HG02763 (cell line): ENCODE measurements around the gene TOM1L1.
A peak's percentile ranks its signal among the peaks of the same experiment; 100 is the strongest.

Source experiments
- ATAC-seq: cut with Tn5 transposase; IDR thresholded peaks from one replicate; pipeline ENCODE4 v1.9.1; 2021; ENCODE audit warnings: mild to moderate bottlenecking, moderate library complexity; ENCODE audit not compliant: unreplicated experiment

TOM1L1 gene

DNA sequence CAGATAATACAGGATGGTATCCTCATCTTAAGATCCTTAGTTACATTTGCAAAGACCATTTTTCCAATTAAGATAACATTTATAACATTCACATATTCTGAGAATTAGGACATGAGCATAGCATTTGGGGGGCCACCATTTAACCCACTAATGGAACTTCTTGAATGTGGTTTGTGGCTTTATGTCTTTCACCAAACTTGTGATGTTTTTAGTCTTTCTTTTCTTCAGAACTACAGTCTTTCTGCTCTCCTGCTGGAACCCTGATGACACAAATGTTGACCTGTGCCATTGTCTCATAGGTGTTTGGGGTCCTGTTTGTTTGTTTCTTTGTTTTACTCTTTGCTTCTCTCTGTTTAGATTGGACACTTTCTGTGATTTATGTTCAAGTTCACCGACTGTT, 44.6 kb downstream of the TOM1L1 start:
- ATAC-seq: no peak

- no peak for ATAC-seq
These were observed 45.0 kb downstream of the TOM1L1 start for GRCh38 chr17:54945671-54946070.

DNA sequence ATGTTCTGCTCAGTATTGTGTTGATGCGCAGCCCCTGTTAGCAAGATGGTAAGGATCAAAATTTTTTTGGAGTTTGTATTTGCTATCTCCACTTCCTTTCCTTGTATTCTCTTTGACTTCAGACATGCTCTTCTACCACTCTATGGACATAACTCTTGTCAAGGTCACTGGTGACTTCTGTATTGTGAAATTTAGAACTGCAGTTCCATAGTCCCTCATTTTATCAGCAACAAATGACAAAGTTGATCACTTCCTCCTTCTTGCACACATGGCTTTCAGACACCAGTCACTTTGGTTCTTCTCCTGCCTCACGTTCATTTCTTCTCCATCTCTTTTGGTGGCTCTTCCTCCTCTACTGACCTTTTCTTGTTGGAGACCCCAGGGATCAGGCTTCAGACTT, 46.7 kb downstream of the TOM1L1 start:
- no peak for ATAC-seq

DNA sequence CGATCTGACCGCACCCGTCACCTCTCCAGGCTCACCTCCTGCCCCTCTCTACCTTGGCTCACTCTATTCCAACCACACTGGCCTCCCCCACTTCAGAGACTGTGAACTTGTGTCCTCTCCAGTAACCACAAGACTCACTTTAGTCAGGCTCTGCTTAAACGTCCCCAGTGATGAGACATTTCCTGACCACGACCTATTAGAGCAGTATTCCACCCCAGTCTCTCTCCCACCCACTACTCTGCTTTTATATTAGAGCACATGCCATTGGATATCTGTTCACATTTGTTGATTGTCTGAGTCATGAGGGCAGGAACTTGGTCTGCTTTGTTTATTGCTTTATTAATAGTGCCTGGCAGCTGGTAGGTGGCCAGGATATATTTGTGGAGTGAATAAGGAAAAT, 47.7 kb downstream of the TOM1L1 start:
- ATAC-seq: no peak

- no peak for ATAC-seq
These were observed 49.5 kb downstream of the TOM1L1 start for GRCh38 chr17:54950116-54950515.

- no peak for ATAC-seq
These were observed 50.6 kb downstream of the TOM1L1 start for GRCh38 chr17:54951286-54951685.

GRCh38 chr17:54956791-54957190, 56.1 kb downstream of the TOM1L1 start:
- no peak for ATAC-seq

DNA sequence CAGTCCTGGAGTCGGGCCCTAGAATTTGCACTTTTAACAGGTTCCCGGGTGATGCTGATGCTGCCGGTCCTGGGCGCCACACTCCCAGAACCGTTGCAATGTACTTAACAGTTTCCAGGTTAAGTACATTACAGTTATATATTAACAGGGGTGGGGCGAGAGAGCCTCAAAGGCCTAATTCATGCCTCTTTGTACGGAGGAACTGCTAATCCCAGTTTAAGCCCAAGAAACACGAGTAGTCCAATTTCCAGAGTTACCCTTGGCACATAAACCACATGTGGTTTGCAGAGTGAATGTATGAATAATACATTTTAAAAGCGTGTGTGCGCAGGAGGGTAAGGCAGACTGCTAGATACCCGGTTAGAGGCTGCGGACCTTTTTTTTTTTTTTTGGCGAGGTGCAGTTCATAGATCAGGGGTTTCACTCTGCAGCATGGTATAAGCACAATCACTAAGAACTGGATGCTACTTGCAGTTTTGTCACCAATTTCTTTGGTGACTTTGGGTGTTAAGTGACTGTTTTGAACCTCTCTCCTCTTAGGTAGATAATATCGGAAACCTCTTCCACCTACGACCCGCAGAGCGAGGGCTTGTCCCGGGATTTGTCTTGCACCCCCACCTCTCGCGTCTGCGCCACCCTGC, 67.1 kb downstream of the TOM1L1 start:
- peak; percentile 9 for ATAC-seq

DNA sequence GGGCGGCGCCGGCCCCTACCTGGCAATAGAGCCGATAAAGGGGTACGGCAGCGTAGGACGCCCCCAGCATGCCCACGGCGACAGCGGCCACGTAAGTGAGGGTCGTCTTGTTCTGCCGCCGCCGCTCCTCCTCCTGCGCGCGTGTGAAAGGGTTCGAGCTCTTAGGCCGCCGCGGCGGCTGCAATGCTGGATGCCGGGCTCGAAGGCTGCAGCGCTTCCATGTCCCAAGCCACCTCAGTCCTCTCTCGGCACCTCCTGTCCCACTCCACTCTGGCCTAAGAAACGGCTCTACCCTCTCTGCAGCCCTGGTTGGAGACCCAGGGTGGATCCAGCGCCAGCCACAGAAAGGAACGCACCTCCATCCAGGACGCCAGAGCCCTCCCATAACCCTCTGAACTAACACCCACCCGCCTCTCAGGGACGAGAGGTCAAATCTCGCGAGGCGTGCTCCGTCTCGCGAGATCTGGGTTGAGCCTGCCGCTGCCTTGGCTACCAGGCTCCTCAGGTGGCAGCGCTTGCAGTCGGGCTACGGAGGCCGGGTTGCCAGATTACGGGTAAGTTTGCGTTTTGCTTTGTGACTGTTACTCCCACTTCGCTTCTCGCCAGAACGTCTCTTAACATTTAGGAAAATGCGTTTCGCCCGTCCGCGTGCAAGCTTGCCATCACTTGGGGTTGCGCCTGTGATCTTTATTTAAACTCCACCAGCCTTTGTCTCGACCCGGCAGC, 67.8 kb downstream of the TOM1L1 start, which contains the start of the genes COX11 and STXBP4:
Gene COX11, minus strand, starts transcription at position 393 of the 726 bp plus-strand sequence. Its CDS starts 8 bp downstream, at position 385.
Gene STXBP4, plus strand, starts transcription at position 504 of the 726 bp plus-strand sequence. CDS start 17,455 bp downstream, outside the sequence.
- ATAC-seq: peak; percentile 88

- ATAC-seq: peak; percentile 30
These were observed 68.3 kb downstream of the TOM1L1 start for GRCh38 chr17:54968988-54969332.

GRCh38 chr17:54969658-54970572, 69.3 kb downstream of the TOM1L1 start:
- ATAC-seq: no peak

DNA sequence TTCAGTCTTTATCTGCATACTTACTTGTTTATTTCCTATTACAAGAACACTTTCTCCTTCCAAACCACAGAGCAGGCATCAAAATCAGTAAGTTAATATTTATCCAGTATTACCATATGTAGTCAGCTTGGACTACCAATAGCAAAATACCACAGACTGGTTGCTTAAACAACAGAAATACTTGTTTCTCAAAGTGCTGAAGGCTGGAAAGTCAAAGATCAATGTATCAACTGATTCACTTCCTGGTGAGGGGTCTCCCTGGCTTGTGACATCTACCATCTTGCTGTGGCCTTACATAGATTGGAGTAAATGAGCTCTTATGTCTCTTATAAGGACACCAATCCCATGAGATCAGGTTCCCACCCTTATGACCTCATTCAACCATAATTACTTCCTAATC, 70.5 kb downstream of the TOM1L1 start:
- no peak for ATAC-seq

DNA sequence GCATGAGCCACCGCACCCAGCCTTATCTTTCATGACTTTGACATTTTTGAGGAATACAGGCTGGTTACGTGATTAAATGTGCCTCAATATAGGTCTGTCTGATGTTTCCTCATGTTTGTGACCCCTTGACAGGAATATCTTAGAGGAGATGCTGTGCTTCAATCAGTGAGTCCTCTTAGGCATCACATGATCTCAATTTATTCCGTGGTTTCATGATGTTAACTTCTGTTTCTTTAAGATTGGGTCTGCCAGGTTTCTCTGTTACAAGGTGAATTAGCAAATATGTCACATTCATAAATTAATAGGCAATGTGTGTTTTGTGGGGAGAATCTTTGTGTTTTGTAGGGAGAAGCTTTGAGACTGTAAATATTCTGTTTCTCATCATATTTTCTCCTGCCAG, 71.2 kb downstream of the TOM1L1 start:
- ATAC-seq: no peak

GRCh38 chr17:54972406-54973138, 71.9 kb downstream of the TOM1L1 start:
- ATAC-seq: no peak

- no peak for ATAC-seq
These were observed 74.1 kb downstream of the TOM1L1 start for GRCh38 chr17:54974759-54975158.

DNA sequence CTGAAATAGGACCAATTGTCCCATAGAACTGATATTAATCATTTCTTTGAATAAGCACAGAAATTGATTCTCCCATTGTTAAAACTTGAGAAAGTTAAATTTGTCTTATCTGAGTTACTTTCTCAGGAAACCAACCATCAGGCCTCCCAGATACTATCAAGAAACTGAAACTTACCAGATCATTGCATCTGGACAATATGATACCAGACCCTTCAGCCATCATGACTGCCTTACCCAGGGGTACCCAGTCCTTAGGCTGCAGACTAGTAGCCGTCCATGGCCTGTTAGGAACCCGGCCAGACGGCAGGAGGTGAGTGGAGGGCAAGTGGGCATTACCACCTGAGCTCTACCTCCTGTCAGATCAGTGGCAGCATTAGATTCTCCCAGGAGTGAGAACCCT, 75.7 kb downstream of the TOM1L1 start:
- no peak for ATAC-seq

DNA sequence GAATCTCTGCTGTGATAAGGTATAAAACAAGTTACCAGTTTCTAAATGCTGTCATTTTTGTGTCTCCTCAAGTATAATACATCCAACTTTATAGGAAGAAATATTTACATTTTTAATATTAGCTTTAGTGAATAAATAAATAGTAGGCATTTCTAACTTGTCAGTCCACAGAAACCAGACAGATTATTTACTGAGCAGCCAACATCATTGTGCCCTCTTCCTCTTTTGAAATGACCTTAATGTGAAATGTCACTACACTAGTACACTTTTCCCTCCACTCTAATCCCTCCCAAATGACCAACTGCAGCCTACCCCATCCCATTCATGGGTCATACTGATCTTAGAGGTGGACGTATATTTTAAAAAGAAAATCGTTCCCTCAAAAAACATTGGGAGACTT, 77.1 kb downstream of the TOM1L1 start:
- no peak for ATAC-seq

DNA sequence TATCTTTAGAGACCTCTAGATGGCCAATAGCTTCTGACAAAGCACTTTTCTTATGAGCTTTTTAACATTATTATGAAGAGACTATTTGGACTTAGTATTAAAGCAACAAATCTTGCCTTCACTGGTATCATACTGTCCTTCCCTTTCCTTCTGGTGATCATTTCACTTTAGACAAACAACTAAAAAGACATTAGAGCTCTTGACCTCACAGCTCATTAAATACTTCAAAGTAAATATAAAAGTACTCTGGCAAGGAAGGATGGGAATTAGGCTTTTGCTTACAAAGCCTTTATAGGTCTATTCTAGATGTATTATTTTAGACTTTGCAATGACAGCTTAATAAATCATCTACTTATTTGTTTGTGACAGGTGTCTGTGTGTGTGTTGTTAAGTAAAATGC, 79.0 kb downstream of the TOM1L1 start:
- ATAC-seq: no peak

DNA sequence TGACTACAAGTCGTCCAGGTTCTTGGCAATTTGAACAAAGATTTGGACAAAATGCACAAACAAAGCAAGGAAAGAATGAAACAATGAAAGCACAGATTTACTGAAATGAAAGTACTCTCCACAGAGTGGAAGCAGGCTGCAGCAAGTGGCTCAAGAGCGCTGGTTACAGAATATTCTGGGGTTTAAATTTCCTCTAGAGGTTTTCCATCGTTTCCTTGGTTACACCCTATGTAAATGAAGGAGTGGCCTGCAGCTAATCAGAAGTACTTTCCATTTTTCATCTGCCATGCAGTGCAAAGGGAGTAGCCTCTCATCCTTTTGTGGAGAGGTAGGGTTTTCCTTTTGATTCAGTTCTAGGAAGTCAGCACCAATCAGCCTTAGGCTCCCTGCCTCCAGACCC, 79.7 kb downstream of the TOM1L1 start:
- ATAC-seq: no peak

GRCh38 chr17:54982399-54982798, 81.7 kb downstream of the TOM1L1 start:
- no peak for ATAC-seq

DNA sequence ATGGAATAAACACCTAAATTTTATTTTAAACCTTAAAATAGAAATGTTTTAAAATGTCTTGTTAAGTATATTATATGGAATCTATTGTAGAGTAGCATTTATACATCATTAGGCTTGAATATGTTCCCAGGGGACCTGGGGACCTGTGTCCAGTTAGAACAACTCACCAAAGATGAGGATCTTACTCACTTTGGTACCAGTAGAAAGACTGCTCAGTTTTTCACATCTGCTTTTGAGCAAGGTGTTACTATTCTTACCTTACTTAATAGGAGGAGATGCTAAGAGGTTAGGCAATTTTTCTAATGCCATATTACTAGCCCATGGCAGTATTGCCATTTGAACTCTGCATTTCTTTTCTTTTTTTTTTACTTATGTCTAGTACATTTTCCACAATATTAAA, 82.6 kb downstream of the TOM1L1 start:
- no peak for ATAC-seq
